NK-92 treated with Interleukin-12 subunit alpha and Interleukin-12 subunit beta, amount 100 ng/mL, for 24 hours (cell line): Measurements from ENCODE around the gene NPHP1.
"Not testable (repeated sequence)": the region's sequence is repeated elsewhere in the genome, so short reads cannot be mapped to it uniquely, and the experiment has no call there.

Experiments used
- DNase-seq: peaks from one replicate; lab custom pipeline; 2025; lab: John Stamatoyannopoulos, UW

NPHP1 gene

GRCh38 chr2:110103061-110103961 is 101.5 kb downstream of the NPHP1 start:
- DNase-seq = no peak

DNA sequence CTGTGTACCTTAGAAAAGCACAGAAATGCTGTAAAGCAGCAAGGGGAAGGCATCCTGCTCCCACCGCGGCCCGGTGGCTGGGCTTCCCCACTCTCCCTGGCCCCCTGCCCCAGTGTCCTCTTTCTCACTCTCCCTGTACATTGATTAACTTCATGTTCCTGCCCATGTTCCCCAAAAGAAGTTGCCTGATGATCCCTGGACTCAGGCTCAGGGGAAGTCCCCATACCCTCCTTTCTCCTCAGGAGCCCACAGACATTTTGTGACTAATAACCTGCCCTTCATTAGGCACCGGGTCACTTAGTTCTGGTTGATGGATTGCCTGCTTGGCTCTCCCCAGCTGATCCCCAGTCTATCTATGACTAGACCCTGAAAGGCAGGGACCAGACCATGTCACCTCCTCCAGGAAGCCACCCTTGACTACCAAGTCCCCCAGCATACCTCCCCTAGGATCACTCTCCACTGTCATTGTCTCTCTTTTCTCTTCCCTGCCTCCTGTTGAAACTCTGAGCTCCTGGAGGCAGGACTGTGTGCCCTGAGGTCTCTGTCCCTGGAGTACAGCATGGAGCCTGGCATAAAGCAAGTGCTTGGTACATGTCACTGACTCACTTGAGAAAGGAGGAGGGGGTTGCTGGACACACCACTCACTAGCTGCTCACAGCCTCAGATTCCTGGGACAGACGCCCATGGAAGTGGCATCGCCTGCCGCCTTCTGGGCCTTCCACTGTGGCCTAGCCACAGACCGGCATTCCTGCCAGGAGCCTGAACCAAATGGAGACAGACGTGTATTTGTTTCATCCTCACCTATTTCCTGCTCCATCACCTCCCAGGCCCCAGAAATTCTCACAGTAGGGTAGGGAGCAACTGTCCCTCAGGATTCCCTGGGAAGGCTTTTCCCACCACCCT is 102.7 kb downstream of the NPHP1 start:
- no peak for DNase-seq

GRCh38 chr2:110101280-110101844 is 103.5 kb downstream of the NPHP1 start:
- DNase-seq = no peak

- DNase-seq = not testable (repeated sequence)
Observed at GRCh38 chr2:110100880-110101279, 103.9 kb downstream of the NPHP1 start.

GRCh38 chr2:110100480-110100879 is 104.3 kb downstream of the NPHP1 start:
- no peak for DNase-seq

DNA sequence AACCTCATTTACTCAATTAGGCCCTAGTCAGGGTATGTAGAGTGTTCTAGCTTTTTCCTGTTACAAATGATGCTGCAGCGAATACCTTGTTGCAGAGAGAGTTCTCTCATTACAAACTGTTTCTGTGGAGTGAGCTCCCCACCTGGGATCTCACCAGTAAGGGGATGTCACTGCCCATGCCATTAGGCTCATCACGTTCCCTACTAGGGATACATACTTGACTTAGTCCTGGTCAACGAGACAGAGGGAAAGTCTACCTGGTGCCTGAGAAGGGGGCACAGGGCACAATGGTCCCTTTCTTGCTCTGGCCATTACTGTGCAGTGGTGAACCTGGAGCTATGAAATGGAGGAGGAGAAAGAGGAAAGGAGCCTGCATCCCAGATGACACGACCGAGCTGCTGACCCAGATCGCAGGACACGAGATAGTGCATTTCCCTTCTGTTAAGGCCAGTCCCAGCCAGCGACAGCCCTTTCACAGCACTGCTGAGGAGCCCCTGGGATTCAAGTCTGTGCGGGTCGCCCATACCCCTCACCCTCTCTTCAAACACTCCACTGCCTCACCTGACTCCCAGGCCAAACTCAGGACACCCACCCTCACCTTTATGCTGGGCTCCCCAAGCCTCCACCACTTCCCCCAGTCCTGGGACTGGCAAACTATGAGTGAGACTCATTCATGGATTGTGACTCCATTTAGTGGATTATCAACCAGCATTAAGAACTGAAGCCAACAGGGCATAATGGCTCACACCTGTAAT is 105.2 kb downstream of the NPHP1 start:
- no peak for DNase-seq

DNA sequence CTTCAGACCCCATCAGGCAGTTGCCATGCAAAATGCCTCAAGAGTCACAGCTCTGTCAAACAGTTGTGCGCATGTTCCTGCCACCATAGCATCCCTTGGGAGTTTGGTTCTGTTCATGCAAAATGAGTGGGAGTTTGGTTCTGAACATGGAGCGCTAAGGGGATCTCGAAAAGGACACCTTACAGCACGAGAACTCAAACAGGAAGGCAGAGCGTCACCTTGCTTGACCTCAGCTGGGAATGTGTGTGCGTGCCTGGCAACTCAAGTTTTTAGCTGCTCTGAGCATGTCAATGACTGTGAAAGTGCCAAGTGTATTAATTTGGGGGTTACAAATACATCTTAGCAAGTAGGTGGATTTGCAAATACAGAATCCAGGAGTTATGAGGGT is 105.8 kb downstream of the NPHP1 start:
- DNase-seq = no peak

GRCh38 chr2:110097506-110098220 is 107.2 kb downstream of the NPHP1 start:
- no peak for DNase-seq

DNA sequence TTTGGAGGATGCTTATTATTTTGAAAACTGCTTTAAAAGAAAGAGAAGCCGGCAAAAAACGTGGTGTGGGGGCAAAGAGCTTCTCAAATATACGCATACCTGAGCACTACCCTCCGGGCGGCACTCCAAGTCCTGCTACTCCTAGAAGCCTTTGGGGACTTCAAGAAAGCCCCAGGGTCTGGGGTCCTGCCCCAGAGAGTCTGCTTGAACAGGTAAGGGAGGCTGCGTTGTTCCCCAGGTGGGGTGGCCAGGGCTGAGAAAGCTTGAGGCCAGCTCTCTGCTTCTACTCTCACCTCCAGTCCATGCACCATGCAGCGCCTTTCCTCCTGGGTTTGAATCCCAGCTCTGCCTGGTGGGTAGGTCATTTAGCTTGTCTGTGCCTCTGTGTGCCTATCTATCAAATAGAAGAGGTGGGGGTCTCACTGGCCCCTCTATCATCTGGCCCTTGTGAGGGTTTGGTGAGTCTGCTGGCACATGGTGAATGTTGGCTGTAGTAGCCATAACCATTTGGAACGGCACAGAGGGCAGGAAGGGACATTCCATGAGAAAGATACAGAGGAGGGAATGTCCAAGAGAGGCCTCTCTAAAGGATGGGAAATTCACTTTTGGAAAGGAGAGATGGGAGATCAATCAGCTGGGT is 108.7 kb downstream of the NPHP1 start:
- no peak for DNase-seq

- not testable (repeated sequence) for DNase-seq
Observed at GRCh38 chr2:110094884-110095534, 109.8 kb downstream of the NPHP1 start.

- DNase-seq = not testable (repeated sequence)
Observed at GRCh38 chr2:110093924-110094323, 110.9 kb downstream of the NPHP1 start.

- DNase-seq = not testable (repeated sequence)
Observed at GRCh38 chr2:110090164-110090563, 114.6 kb downstream of the NPHP1 start.

DNA sequence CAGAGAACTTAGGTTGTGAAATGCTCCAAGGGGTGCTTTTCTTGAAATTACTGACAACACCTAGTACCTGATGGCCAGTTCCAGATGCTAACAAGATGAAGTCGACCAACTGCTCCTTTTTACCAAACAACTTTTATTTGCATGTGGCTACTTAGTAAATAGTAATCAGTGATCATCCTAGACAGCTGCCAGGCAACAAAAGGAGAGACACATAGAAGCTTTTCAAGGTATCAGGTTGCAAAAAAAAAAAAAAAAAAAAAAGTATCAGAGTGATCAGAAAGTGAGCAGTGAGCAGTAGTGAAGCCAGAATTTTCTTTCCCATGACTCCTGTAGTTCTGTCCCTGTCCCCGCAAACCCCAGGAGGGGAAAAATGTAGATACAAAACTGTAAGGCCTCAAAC is 121.1 kb downstream of the NPHP1 start:
- DNase-seq = not testable (repeated sequence)

DNA sequence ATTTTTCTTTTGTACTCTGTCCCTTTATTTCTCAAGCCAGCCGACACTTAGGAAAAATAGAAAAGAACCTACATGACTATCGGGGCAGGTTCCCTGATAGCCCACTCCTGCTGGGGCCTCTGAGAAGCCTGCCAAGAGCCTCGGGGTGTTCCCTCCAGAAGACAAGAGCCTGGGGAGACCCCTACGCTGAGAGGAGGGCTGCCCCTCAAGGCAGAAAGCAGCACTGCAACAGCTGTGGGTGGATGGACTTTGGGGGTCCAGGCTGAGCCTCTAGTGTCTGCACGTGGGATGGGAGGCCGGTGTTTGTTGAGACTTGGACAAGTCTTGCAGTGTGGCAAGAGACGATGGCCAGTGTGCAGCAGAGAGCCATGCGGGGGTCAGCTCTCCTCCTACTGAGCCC is 121.7 kb downstream of the NPHP1 start:
- not testable (repeated sequence) for DNase-seq

- DNase-seq = not testable (repeated sequence)
Observed at GRCh38 chr2:110078104-110078503, 126.7 kb downstream of the NPHP1 start.

GRCh38 chr2:110075896-110076295 is 128.9 kb downstream of the NPHP1 start:
- not testable (repeated sequence) for DNase-seq
